HG03045 (cell line): ENCODE measurements around the gene RERE.

Experiments used
- ATAC-seq: cut with Tn5 transposase; IDR thresholded peaks from one replicate; pipeline ENCODE4 v1.9.1; 2021; ENCODE audit warnings: mild to moderate bottlenecking, moderate library complexity; ENCODE audit not compliant: unreplicated experiment

The RERE gene

GRCh38 chr1:8560035-8560434 lies 257.4 kb downstream of the RERE start:
- no peak for ATAC-seq

GRCh38 chr1:8555582-8555981 lies 261.9 kb downstream of the RERE start:
- no peak for ATAC-seq

GRCh38 chr1:8554956-8555534 lies 262.4 kb downstream of the RERE start:
- ATAC-seq = no peak

DNA sequence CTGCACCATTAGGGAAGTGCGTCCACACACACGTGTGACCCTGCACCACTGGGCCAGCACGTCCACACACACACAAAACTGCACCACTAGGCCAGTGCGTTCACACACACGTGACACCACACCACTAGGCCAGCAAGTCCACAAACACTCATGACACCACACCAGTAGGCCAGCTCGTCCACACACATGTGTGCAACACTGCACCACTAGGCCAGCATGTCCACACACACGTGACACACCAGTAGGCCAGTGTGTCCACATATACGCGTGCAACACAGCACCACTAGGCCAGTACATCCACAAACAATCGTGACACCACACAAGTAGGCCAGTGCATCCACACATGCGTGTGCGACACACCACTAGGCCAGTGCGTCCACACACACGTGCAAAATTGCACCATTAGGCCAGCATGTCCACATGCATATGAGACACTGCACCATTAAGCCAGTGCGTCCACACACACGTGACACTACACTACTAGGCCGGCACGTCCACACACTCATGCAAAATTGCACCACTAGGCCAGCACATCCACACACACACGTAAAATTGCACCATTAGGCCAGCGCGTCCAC lies 264.5 kb downstream of the RERE start:
- no peak for ATAC-seq

DNA sequence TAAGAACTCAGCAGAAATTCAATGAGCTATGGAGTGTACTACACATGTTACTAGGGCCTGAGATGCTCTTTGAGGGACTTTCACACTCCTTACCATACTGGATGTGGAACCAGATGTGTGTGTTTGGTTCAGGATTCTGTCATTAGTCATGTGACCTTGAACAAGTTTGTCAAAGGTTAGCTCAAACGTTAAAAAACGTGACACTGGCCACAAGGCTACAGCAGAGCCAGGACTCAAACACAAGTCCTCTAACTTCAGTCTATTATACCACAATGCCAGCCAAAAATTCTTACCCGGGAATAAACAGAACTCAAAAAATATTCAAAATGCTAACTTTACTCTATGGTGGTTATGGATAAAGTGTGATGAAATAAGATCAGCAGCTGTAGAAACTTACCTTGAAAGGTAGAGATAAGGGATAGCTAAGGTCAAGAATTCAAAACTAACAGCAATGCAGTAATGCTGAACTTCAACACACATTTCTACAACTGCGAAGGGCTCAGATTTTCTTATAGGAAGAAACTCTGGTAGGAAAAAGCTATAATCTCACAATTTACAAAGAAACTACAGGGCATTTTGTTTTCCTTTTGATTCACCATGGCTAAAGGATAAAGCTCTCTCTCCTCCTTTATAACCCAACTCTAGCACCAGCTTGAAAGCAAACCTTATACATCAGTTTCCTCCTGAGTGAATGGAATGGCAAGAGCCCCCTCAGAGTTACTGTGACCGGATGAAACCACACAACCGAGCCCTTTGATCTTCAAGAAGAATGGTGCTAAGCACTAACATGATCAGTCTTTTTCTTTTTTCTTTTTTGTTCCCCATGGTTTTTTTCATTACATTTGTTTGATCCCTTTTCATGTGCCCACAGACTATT lies 265.6 kb downstream of the RERE start:
- no peak for ATAC-seq

DNA sequence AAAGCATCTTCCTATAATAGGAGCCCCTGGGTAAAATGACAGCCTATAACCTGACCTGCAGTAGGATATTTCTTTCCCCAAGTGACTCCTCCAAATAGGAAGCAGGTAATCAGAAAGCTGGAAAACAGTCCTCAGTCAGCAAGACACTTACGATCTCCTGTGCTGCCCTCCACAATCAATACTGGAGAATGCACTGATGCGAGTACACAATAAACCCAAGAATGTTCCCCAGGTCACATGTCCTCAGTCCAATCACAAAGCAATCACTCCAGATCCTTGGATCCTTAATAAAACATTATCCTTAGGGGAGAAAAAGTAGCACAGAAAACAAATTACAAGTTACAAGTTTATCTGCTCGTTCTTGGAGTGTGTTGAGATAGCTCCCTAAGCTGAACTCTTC lies 266.4 kb downstream of the RERE start:
- no peak for ATAC-seq

DNA sequence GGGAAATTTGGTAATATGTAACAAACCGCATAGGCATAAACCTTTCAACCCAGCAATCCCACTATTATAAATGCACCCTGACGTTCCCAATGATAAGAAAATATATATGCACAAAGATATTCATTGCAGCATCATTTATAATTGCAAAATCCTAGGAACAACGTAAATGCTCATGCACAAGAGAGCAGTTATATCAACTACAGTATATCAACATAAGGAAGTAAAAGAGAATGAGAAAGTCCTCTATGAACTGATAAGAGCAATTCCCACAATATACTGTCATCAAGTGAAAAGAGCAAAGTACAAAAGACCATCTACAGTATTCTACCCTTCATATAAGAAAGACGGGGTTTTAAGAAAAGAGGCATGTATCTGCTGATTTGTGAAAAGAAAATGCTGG lies 269.6 kb downstream of the RERE start:
- no peak for ATAC-seq

GRCh38 chr1:8545078-8545477 lies 272.4 kb downstream of the RERE start:
- ATAC-seq = no peak

GRCh38 chr1:8544644-8545043 lies 272.8 kb downstream of the RERE start:
- no peak for ATAC-seq

DNA sequence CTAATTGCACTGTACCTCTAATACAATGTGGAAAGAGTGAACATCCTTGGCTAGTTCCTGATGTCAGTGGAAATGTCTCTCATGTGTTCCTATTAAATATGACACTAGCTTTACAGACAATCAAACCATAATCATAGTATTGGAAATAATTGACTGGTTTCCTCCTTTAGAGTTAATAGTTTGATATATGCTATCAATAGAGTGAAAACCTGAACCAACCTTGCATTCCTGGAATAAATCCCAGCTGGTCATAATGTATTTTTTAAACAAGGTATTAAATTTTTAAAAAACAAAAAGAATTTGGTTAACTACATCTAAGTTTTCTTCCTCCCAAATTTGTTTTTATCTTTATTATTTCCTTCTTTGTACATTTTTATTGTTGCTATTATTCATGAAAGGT lies 273.5 kb downstream of the RERE start:
- ATAC-seq = no peak

DNA sequence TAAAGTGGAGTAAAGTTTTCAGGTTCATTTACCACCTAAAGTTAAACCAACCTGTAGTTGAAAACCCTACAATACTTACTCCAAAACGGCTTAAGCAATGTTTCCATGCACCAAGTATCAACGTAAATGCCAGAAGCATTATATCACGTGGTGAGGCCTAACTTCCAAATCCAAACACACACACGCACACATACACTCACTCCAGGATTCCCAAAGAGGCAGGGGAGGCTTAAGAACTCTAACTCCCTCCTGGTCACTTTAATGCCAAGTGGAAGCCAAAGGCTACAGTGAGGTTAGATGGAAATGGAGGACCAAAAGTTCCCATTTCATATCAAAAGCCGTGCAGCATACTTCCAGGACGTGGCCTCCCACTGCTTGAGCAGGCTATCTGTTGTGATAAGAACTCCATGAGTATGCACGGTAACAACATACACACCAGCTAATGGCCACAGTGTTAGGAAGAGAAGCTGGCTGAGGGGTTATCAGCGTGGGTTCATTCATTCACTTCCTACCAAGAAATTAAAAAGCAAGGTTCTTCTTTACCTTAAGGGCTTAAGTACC lies 275.4 kb downstream of the RERE start:
- no peak for ATAC-seq

- ATAC-seq = no peak
Observed at GRCh38 chr1:8540971-8541370, 276.5 kb downstream of the RERE start.

GRCh38 chr1:8540261-8540941 lies 277.0 kb downstream of the RERE start:
- no peak for ATAC-seq

DNA sequence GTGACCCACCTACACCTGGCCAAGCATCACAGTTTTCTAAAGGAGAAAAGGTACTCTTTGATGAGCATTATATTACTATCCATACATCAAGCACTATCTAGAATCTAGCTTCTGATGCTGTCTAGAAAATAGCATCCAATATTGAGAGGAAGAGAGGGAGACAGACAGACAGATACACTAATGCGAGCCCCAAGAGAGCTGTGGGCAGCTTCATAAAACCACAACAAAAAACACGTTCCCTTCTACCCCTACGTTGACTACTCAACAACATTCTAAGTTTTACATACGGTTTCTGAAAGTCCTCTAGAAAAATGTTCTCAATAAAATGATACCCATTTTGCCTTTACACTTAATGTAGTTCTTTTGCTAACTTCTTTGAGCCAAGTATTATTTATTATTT lies 277.8 kb downstream of the RERE start:
- no peak for ATAC-seq

- no peak for ATAC-seq
Observed at GRCh38 chr1:8538502-8538901, 278.9 kb downstream of the RERE start.

GRCh38 chr1:8537991-8538390 lies 279.4 kb downstream of the RERE start:
- ATAC-seq = no peak

- ATAC-seq = no peak
Observed at GRCh38 chr1:8536515-8536914, 280.9 kb downstream of the RERE start.

DNA sequence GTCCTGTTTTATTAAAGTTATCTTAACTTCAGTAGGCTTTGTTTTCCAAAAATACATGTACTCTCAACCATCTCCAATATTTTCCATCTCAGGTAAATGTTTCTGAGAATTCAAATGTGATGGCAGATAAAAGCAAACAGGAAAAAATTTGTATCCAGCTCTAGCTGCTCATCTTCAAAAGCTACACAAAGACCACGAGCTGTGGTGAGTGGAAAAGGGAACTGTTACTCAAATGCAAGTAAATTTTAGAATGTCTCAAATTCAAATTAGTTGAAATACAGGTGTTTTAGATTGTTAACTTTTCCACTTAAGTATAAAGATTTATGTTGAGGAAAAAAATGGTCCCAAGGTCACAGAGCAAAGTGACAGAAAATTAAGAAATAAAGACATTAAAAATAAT lies 283.5 kb downstream of the RERE start:
- ATAC-seq = no peak

DNA sequence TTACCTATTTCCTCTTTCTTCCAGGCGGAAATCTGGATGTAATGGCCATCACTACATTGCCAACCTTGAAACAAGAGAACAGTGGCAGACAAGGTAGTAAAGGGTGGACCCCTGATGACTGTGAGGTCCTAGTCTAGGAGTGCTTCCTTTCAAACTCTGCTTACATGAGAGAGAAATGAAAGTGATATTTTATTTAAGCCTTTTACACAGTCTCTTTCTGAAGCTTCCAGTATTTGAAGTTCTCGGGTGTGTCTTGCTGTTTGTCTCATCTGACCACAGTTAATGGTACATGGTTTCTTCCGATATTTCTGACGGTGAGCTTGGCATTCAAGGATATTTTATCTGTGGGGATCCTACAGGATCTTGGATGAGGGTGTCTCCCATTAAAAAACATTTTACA lies 284.3 kb downstream of the RERE start:
- no peak for ATAC-seq

DNA sequence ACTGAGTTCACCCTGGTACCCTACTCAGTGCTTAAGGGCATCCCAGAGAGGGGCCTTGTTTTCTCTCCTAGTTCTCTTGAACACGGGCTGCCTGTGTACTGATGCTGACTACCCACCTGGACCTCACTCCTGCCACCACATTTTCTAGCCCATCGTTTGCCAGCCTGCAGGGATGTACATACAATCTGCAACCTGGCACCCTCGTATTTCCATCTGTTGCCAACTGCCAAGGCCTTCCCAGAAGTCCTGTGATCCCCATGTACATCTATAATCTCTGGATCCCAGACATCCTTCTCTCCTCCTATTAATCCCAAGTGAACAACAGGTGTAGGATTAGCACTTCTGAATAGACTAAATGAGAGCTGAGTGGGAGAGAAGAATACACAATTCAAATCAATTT lies 287.5 kb downstream of the RERE start:
- no peak for ATAC-seq

- no peak for ATAC-seq
Observed at GRCh38 chr1:8527941-8528340, 289.5 kb downstream of the RERE start.
